LNCaP clone FGC (cell line): ENCODE measurements around the gene VPS50.
A peak's percentile ranks its signal among the peaks of the same experiment; 100 is the strongest.

Source experiments
- DNase-seq: peaks from one replicate; pipeline ENCODE4 v3.0.0-alpha.2; 2011; ENCODE audit warnings: low read depth
- H3K4me3 ChIP-seq: 2 replicates; pipeline ENCODE4 v1.5.1; 2011; ENCODE audit warnings: mild to moderate bottlenecking, low read depth, low read length, control low read depth
- TF ChIP-seq, protein P1 (sequence below): IDR thresholded peaks from 2 replicates; pipeline ENCODE4 v1.5.1; 2012; ENCODE audit warnings: mild to moderate bottlenecking; ENCODE audit not compliant: control insufficient read depth, insufficient read depth; ENCODE audit errors: extremely low read depth

Gene VPS50

DNA sequence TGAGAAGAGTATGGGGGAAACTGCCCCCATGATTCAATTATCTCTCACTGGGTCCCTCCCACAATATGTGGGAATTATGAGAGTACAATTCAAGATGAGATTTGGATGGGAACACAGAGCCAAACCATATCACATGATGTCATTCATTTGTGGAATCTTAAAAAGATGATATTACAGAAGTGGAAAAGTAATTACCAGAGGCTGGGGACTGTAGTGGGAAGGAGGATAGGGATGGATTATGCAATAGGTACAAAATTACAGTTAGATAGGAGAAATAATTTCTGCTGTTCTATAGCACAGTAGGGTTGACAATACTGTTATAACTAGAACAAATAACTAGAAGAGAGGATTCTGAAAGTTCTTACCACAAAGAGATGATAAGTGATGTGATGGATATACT is 141.4 kb downstream of the VPS50 start:
- TF ChIP-seq, protein P1, sequence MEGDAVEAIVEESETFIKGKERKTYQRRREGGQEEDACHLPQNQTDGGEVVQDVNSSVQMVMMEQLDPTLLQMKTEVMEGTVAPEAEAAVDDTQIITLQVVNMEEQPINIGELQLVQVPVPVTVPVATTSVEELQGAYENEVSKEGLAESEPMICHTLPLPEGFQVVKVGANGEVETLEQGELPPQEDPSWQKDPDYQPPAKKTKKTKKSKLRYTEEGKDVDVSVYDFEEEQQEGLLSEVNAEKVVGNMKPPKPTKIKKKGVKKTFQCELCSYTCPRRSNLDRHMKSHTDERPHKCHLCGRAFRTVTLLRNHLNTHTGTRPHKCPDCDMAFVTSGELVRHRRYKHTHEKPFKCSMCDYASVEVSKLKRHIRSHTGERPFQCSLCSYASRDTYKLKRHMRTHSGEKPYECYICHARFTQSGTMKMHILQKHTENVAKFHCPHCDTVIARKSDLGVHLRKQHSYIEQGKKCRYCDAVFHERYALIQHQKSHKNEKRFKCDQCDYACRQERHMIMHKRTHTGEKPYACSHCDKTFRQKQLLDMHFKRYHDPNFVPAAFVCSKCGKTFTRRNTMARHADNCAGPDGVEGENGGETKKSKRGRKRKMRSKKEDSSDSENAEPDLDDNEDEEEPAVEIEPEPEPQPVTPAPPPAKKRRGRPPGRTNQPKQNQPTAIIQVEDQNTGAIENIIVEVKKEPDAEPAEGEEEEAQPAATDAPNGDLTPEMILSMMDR, result no peak
- H3K4me3 ChIP-seq, result no peak overlapping the region
- no peak for DNase-seq

DNA sequence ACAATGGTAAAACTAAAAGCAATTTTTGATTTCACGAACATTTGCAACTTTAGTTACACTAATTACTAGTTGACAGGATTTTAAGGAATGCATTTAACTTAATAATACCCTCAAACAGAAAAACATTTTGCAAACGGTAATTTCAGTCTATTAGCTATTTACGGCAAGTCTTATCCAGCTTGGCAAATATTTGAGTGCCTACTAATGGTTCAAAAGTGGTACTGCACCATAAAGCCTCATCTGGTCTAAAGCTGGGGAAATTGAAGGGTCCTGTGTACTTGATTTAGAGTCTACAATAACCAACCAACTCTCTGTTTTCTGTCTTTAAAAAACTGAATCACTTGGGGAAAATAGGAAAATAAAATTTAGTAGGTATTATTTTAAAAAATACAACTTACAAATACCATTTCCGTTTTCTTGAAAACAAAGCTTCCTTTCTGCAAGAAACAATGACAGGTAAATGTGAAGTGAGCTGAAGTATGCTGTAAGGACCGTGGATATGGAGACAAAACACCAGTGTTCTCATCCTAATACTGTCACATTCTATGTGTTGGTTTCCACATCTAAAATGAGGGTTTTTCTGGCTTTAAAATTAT is 142.3 kb downstream of the VPS50 start:
- TF ChIP-seq, protein P1, result peak; percentile 82
- H3K4me3 ChIP-seq, result no peak overlapping the region
- DNase-seq, result no peak

DNA sequence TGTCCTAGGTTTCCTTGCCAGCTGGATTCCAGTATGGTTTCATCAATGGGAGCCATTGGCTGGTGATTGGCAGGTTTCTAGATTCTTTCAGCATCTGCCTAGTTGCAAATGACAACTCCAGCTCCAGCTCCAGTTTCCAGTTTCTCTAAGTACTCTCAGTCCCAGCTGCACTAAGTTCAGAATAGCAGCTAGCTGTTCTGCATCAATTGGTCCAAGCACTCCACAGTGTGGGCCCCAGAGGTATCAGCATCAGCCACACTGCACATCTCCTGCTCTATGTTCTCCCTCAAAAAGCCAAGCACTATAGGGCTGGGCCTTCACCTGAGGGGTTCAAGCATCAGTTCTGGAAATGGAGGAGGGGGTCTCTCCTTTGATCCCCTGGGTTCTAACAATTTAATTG is 143.4 kb downstream of the VPS50 start:
- no peak for DNase-seq
- TF ChIP-seq, protein P1, result no peak
- H3K4me3 ChIP-seq, result no peak overlapping the region

DNA sequence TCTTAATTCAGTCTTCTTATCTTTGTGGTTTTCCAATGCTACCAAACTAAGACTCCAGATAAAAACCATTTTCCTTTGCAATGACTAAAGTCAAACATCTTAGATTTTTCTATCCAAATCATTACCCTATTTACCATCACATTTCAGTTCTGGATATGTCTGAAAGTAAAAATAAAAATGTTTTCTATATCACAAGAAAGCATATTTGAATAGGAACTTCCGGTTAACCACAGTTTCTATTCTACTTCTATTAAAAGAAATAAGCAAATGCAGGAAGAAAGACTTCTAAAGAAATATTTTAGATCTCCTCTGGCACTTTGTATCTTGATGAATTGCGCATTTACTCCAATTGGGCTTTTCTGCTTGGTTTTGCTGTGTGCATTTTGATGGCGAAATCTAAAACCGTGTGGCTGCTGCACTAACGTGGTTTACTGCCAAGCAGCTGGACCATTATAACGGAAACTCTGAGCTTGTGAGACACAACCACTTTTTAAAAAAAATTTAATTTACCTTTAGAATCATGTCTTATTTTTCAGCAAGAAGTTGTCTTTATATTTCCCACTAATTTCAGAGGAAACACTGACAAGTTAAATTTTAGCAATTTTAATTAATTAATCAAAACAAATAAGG is 146.1 kb downstream of the VPS50 start:
- no peak overlapping the region for H3K4me3 ChIP-seq
- DNase-seq, result no peak
- TF ChIP-seq, protein P1, result no peak

DNA sequence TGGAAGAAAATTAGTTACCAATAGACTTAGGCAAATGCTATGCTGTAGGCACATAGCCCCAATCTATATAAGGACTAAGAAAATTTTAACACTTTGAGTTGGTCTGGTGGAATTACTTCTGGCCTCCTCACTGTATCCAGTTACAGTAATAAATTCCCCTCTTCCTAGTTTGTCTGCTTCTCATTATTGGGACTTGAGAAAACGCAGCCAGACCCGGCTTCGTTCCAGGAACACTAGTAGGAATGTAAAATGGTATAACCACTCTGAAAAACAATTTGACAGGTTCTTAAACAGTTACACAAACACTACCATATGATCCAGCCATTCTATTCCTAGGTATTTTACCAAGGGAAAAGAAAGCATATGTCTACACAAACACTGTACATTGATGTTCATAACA is 150.2 kb downstream of the VPS50 start:
- no peak overlapping the region for H3K4me3 ChIP-seq
- no peak for DNase-seq
- TF ChIP-seq, protein P1, result no peak

DNA sequence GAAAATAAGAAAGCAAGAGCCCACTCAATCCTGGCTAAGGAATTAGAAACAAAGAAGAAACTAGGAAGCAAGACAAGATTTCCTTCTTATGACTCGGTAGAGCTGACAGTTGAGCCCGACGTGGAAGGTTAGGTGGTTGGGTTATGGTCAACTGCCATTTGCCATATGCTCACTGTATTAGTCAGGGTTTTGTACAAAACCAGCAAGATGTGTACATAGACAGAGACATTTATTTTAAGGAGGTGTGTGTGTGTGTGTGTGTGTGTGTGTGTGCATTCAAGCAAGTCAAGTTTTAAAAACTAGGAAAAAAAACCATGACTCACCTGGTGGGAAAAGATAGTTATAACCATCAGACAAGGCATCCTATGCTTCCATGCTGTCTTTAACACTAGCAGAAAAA is 158.5 kb downstream of the VPS50 start:
- DNase-seq, result no peak
- TF ChIP-seq, protein P1, result no peak

DNA sequence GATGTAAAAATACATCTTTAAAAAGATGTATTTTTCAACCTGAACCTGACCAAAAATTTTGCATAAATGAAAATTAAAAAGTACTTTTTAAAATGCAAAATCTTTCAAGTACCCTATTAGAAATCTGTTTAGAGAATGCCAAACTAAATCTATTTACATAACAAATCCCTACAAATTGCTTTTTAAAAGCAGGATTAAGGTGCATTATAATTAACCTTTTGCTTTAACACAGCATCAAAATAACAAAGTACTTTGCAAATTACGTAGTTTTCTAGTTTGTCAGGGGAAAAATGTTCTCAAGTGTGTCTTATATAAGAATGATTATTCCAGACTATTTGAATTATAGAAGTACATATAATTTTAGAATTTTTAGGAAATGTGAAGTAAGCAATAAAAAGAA is 160.8 kb downstream of the VPS50 start:
- TF ChIP-seq, protein P1, result no peak
- no peak for DNase-seq
- H3K4me3 ChIP-seq, result no peak overlapping the region

More for the DNA sequence above, 158.5 kb downstream of the VPS50 start:
- H3K4me3 ChIP-seq, result no peak overlapping the region
